Measurements from ENCODE around the gene ZCCHC14. TPM values are rescaled to one million over a fixed set of nuclear protein-coding genes. Genes with fewer than 3 reads are reported as not detected.
"Not testable (repeated sequence)": the region's sequence is repeated elsewhere in the genome, so short reads cannot be mapped to it uniquely, and the experiment has no call there.

Gene ZCCHC14
- total RNA-seq, 2 donors from 2014 or later: 16.5 to 17.7 TPM

- ATAC-seq; H3K9me3 ChIP-seq (ENCODE audit: control insufficient read depth, low read length, poor library complexity, severe bottlenecking); DNase-seq; H3K36me3 Mint-ChIP-seq (ENCODE audit: low read depth); H3K27me3 Mint-ChIP-seq; H3K4me3 Mint-ChIP-seq: not testable (repeated sequence)
- Mint-ChIP-seq H3K27ac (peak overlapping the region; percentile 86), H3K4me1 (peaks cover 49% of the 10 kb centered on the region)
Measured at GRCh38 chr16:87488960-87489359, 3.9 kb downstream of the ZCCHC14 start.

GRCh38 chr16:87487361-87487924 lies 5.4 kb downstream of the ZCCHC14 start:
- Mint-ChIP-seq H3K27ac (peak overlapping the region; percentile 86), H3K27me3 (no peaks in the 10 kb centered on the region), H3K4me1 (peaks cover 53% of the 10 kb centered on the region), H3K36me3 (ENCODE audit: low read depth) (no peaks in the 10 kb centered on the region), H3K4me3 (peak overlapping the region; percentile 78)
- H3K9me3 ChIP-seq (ENCODE audit: control insufficient read depth, low read length, poor library complexity, severe bottlenecking): no peaks in the 10 kb centered on the region
- ATAC-seq (peak; percentile 25), DNase-seq (no peak)

GRCh38 chr16:87486713-87487247 lies 6.0 kb downstream of the ZCCHC14 start:
- H3K4me1 Mint-ChIP-seq: peaks cover 58% of the 10 kb centered on the region

GRCh38 chr16:87486282-87486681 lies 6.5 kb downstream of the ZCCHC14 start:
- H3K36me3 Mint-ChIP-seq (ENCODE audit: low read depth): no peaks in the 10 kb centered on the region
- peaks cover 56% of the 10 kb centered on the region for H3K4me1 Mint-ChIP-seq
- no peak for DNase-seq
- no peaks in the 10 kb centered on the region for H3K9me3 ChIP-seq (ENCODE audit: control insufficient read depth, low read length, poor library complexity, severe bottlenecking)
- no peak for ATAC-seq
- H3K27me3 Mint-ChIP-seq: no peaks in the 10 kb centered on the region
- H3K4me3 Mint-ChIP-seq: no peak overlapping the region
- no peak overlapping the region for H3K27ac Mint-ChIP-seq

More at GRCh38 chr16:87486713-87487247, 6.0 kb downstream of the ZCCHC14 start:
- Mint-ChIP-seq H3K36me3 (ENCODE audit: low read depth) (no peaks in the 10 kb centered on the region), H3K4me3 (no peak overlapping the region), H3K27me3 (no peaks in the 10 kb centered on the region), H3K27ac (no peak overlapping the region)
- ATAC-seq: no peak
- no peaks in the 10 kb centered on the region for H3K9me3 ChIP-seq (ENCODE audit: control insufficient read depth, low read length, poor library complexity, severe bottlenecking)
- no peak for DNase-seq

GRCh38 chr16:87485792-87486191 lies 7.0 kb downstream of the ZCCHC14 start:
- not testable (repeated sequence) for H3K27me3 Mint-ChIP-seq; ATAC-seq; H3K4me3 Mint-ChIP-seq; H3K36me3 Mint-ChIP-seq (ENCODE audit: low read depth); H3K9me3 ChIP-seq (ENCODE audit: control insufficient read depth, low read length, poor library complexity, severe bottlenecking); DNase-seq
- Mint-ChIP-seq H3K27ac (peak overlapping the region; percentile 78), H3K4me1 (peaks cover 53% of the 10 kb centered on the region)

- peak overlapping the region; percentile 36 for H3K4me3 Mint-ChIP-seq
- no peaks in the 10 kb centered on the region for H3K9me3 ChIP-seq (ENCODE audit: control insufficient read depth, low read length, poor library complexity, severe bottlenecking)
- H3K27ac Mint-ChIP-seq: peak overlapping the region; percentile 78
- H3K36me3 Mint-ChIP-seq (ENCODE audit: low read depth): no peaks in the 10 kb centered on the region
- DNase-seq (no peak), ATAC-seq (no peak)
- no peaks in the 10 kb centered on the region for H3K27me3 Mint-ChIP-seq
- peaks cover 45% of the 10 kb centered on the region for H3K4me1 Mint-ChIP-seq
Measured at GRCh38 chr16:87484487-87485331, 8.1 kb downstream of the ZCCHC14 start.

GRCh38 chr16:87483481-87483880 lies 9.3 kb downstream of the ZCCHC14 start:
- H3K4me3 Mint-ChIP-seq: no peak overlapping the region
- ATAC-seq (no peak), DNase-seq (no peak)
- peaks cover 38% of the 10 kb centered on the region for H3K4me1 Mint-ChIP-seq
- H3K27me3 Mint-ChIP-seq: no peaks in the 10 kb centered on the region
- H3K27ac Mint-ChIP-seq: no peak overlapping the region
- no peaks in the 10 kb centered on the region for H3K9me3 ChIP-seq (ENCODE audit: control insufficient read depth, low read length, poor library complexity, severe bottlenecking)
- no peaks in the 10 kb centered on the region for H3K36me3 Mint-ChIP-seq (ENCODE audit: low read depth)

GRCh38 chr16:87482670-87483069 lies 10.2 kb downstream of the ZCCHC14 start:
- H3K27me3 Mint-ChIP-seq; H3K9me3 ChIP-seq (ENCODE audit: control insufficient read depth, low read length, poor library complexity, severe bottlenecking); H3K36me3 Mint-ChIP-seq (ENCODE audit: low read depth); H3K4me3 Mint-ChIP-seq; ATAC-seq; H3K27ac Mint-ChIP-seq; DNase-seq: not testable (repeated sequence)
- peaks cover 43% of the 10 kb centered on the region for H3K4me1 Mint-ChIP-seq

- H3K4me3 Mint-ChIP-seq: no peak overlapping the region
- H3K36me3 Mint-ChIP-seq (ENCODE audit: low read depth): no peaks in the 10 kb centered on the region
- DNase-seq (no peak), ATAC-seq (no peak)
- no peaks in the 10 kb centered on the region for H3K9me3 ChIP-seq (ENCODE audit: control insufficient read depth, low read length, poor library complexity, severe bottlenecking)
- no peaks in the 10 kb centered on the region for H3K27me3 Mint-ChIP-seq
- peaks cover 39% of the 10 kb centered on the region for H3K4me1 Mint-ChIP-seq
- H3K27ac Mint-ChIP-seq: no peak overlapping the region
Measured at GRCh38 chr16:87482266-87482665, 10.6 kb downstream of the ZCCHC14 start.

- H3K27me3 Mint-ChIP-seq; H3K36me3 Mint-ChIP-seq (ENCODE audit: low read depth); H3K27ac Mint-ChIP-seq; DNase-seq; H3K4me3 Mint-ChIP-seq; ATAC-seq; H3K9me3 ChIP-seq (ENCODE audit: control insufficient read depth, low read length, poor library complexity, severe bottlenecking): not testable (repeated sequence)
- peaks cover 38% of the 10 kb centered on the region for H3K4me1 Mint-ChIP-seq
Measured at GRCh38 chr16:87481711-87482110, 11.1 kb downstream of the ZCCHC14 start.

- H3K27ac Mint-ChIP-seq; H3K4me3 Mint-ChIP-seq; DNase-seq; H3K36me3 Mint-ChIP-seq (ENCODE audit: low read depth); H3K27me3 Mint-ChIP-seq; ATAC-seq; H3K9me3 ChIP-seq (ENCODE audit: control insufficient read depth, low read length, poor library complexity, severe bottlenecking): not testable (repeated sequence)
- H3K4me1 Mint-ChIP-seq: peaks cover 35% of the 10 kb centered on the region
Measured at GRCh38 chr16:87477209-87477981, 15.4 kb downstream of the ZCCHC14 start.

- H3K36me3 Mint-ChIP-seq (ENCODE audit: low read depth): no peaks in the 10 kb centered on the region
- H3K27me3 Mint-ChIP-seq: no peaks in the 10 kb centered on the region
- DNase-seq: no peak
- H3K4me3 Mint-ChIP-seq: no peak overlapping the region
- ATAC-seq: no peak
- peaks cover 27% of the 10 kb centered on the region for H3K4me1 Mint-ChIP-seq
- H3K27ac Mint-ChIP-seq: peak overlapping the region; percentile 73
- H3K9me3 ChIP-seq (ENCODE audit: control insufficient read depth, low read length, poor library complexity, severe bottlenecking): no peaks in the 10 kb centered on the region
Measured at GRCh38 chr16:87474566-87474996, 18.2 kb downstream of the ZCCHC14 start.

- Mint-ChIP-seq H3K4me3 (no peak overlapping the region), H3K4me1 (peaks cover 29% of the 10 kb centered on the region), H3K27ac (peak overlapping the region; percentile 73), H3K36me3 (ENCODE audit: low read depth) (no peaks in the 10 kb centered on the region), H3K27me3 (no peaks in the 10 kb centered on the region)
- ATAC-seq (no peak), DNase-seq (no peak)
- no peaks in the 10 kb centered on the region for H3K9me3 ChIP-seq (ENCODE audit: control insufficient read depth, low read length, poor library complexity, severe bottlenecking)
Measured at GRCh38 chr16:87474017-87474416, 18.8 kb downstream of the ZCCHC14 start.

All from T-helper 17 cell (primary cell).